GM04503 (cell line): ENCODE data around the gene MBD3.
A peak's percentile ranks its signal among the peaks of the same experiment; 100 is the strongest.

Experiments used
- DNase-seq: peaks from one replicate; pipeline ENCODE4 v3.0.0-alpha.2; 2012; ENCODE audit warnings: low read depth

MBD3 gene

GRCh38 chr19:1619094-1619439 is 26.4 kb upstream of the MBD3 start:
- DNase-seq = no peak

GRCh38 chr19:1618157-1619093 is 25.8 kb upstream of the MBD3 start:
- DNase-seq = no peak

DNA sequence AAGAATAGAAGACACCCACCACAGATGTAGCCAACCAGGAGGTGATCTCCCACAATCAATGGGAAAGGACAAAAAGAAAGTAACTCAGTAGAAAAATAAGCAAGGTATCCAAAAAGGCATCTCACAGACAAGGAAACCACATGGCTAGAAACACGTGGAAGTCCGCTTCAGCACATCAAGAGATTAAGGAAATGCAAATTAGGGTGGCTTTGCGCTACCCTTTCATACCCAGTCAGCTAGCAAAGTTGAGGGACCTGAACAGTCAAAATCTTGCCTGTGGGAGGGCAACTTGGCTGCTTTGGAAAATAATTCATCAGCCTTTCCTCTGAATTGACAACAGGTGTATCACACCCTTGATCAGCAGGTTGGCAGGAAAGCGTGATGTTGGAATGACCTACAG is 24.2 kb upstream of the MBD3 start:
- no peak for DNase-seq

DNA sequence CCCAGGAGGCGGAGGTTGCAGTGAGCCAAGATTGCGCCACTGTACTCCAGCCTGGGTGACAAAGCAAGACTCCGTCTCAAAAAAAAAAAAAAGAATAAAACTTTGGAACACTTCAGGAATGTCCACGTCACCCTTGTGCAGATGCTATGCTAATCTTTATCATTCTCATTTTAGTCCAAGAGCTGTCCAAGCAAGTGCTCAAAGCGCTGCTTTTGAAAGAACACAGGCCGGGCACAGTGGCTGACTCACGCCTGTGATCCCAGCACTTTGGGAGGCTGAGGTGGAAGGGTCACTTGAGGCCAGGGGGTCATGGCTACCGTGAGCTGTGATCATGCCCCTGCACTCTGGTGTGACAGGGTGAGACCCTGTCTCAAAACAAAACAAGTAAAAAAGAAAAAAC is 23.7 kb upstream of the MBD3 start:
- DNase-seq = peak; percentile 39

GRCh38 chr19:1615156-1615765 is 22.6 kb upstream of the MBD3 start:
- DNase-seq = no peak

DNA sequence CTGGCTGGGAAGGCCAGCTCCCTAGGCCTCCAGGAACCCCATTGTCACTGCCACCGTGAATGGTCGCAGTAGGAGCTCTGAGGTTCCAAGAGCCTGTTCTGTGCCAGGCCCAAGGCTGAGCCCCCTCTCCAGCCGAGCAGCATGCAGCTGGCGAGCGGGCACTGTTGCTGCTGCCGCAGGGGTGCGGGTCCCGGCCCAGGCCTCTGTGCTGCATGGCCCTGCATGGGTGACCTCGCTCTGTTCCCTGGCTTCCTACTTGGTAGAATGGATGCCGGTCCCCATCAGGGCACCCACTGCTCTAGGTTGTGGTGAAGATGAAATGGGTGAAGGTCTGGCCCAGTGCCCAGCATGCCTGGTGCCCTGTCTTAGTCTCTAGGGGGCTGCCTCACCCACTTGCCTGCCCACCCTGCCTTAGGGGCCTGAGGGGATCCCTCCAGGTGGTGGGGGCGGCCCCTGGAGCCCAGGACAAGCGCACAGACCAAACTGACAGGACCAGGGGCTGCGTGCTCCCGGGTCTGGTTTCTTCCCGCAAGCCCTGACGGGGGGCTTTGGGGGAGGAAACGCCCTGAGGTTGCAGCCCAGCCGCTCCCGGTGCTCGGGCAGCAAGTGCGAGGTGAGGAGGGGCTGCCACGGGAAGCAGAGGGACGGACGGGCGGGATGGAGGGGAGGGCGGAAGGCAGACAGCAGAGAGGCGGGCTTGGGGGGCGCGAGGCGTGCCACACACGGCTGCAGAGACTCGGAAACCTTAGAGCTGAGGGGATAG is 21.3 kb upstream of the MBD3 start:
- no peak for DNase-seq

GRCh38 chr19:1613146-1613545 is 20.5 kb upstream of the MBD3 start:
- no peak for DNase-seq

- DNase-seq = no peak
Measured at GRCh38 chr19:1612114-1613086, 19.7 kb upstream of the MBD3 start.

GRCh38 chr19:1611353-1611752 is 18.7 kb upstream of the MBD3 start:
- DNase-seq = no peak

- DNase-seq = no peak
Measured at GRCh38 chr19:1610579-1610978, 17.9 kb upstream of the MBD3 start.

- DNase-seq = no peak
Measured at GRCh38 chr19:1609680-1610474, 17.2 kb upstream of the MBD3 start.

DNA sequence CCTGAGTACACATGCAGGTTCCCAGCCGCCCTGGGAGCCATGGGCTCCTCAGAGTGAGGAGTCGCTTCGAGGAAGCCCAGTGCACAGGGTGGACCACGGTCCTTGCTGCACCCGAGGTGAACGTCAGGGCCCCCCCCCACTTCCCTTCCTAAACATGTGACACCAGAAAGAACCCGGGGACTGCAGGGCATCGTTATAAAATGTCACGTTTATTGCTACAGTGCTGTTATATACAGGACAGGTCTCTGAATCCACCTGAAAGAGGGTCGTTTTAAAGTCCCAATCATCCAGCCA is 16.4 kb upstream of the MBD3 start:
- DNase-seq = no peak

DNA sequence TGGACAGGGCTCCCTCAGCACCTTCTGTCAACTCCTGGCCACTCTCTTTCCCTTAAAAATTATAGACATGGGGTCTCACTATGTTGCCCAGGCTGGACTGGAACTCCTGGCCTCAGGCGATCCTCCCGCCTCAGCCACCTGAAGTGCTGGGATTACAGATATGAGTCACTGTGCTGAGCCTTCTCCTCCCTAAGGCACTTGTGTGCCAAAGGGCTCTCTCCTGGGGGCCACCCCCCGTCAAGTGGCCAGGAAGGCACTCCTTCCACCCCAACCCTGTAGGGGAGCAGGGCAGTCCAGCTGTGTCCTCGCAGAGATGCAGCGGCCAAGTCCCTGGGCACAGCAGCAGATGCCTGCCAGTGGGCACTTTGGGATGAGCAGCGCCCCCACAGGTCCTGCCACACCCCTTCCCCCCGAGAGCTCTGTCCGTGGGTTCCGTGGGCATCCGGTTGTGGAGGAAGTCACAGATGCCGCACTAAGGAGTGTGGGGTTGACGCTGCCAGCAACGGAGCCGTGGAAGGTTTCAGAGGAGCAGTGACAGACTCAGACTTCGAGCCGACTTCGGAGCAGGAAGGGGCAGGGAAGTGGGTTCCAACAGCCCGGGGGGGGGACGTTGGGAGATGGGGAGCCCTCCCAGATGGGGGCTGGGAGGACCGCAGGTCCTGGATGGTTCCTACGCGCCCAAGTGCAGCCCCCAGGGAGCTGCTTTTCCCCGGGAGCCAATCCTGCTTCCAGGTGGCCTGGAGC is 15.9 kb upstream of the MBD3 start:
- DNase-seq = no peak

- DNase-seq = no peak
Measured at GRCh38 chr19:1606138-1606651, 13.5 kb upstream of the MBD3 start.

DNA sequence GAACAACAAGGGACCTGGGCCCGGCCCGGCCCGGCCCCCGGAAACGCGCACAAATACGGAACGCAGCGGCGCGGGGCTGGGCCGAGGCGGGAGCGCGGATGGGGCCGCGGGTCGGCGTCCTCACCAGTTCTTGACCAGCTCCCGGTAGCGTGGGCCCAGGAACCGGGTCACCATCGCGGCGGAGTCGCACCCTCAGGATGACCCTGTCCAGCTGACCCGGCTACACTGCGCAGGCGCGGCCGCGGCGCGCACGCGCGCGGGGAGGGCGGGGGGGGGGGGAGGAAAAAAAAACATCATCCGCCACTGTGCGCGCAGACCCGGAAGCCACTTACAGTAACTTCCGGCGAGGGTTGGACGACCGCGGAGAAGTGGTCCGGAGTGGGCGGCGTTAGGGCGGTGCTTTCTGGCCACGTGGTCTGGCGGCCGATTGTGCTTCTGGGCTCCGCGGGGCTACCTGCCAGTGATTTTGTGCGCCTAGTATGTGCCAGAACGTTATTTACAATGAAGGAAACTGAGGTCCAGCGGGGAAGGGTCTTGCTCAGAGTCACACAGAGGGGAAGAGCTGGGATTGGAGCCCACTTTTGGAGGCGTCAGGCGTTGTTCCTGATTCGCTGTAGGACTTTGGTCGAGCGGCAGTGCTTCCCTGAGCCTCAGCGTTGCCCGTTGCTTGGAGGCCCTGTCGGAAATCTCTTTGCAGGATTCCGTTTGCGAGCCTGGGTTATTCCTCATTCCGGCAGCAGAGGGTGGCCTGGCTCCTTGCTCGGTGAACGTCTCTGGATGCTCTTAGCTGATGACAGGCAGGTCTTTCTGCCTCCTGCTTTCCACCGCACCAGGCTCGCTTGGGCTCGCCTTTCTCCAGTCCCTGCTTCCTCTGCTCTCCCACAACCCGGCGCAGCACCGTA is 12.8 kb upstream of the MBD3 start, which contains the start of gene UQCR11:
Gene UQCR11, minus strand, starts transcription at position 227 of the 902 bp plus-strand sequence. Its CDS starts 53 bp downstream, at position 174.
- peak; percentile 84 for DNase-seq

GRCh38 chr19:1602091-1602707 is 9.5 kb upstream of the MBD3 start:
- no peak for DNase-seq

- DNase-seq = no peak
Measured at GRCh38 chr19:1601613-1602064, 9.0 kb upstream of the MBD3 start.

DNA sequence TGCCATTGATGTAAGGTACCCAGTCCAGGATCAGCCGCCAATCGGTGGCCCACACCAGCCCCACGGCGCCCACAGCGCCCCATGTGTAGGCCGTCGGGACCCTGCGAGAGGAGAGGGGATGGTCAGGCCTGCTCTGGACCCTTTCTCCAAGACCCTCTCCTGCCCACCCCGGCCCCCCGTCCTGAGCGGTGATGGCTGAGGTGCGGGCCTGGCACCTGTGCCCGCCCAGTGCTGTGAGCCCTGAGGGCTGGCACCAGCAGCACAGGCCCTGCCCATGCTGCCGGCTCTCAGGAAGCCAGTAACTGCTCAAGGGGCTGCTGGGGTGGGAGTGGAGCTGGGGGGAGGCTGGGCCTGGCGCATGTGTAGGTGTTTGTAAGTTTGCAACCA is 6.8 kb upstream of the MBD3 start:
- DNase-seq = no peak
